ENCODE data around the gene RICTOR. TPM values are rescaled to one million over a fixed set of nuclear protein-coding genes. Genes with fewer than 3 reads are reported as not detected.

The RICTOR gene
- total RNA-seq, 1 experiment from 2014 or later = 28.1 TPM

- Histone ChIP-seq H3K27me3 (ENCODE audit: low read length) (no peaks in the 10 kb centered on the region), H3K79me2 (ENCODE audit: low read length) (no peaks in the 10 kb centered on the region), H3K4me2 (ENCODE audit: low read length) (peak overlapping the region; percentile 73), H3K4me1 (ENCODE audit: insufficient read depth, low read length) (peaks cover 26% of the 10 kb centered on the region), H3K9me2 (replicated peaks; ENCODE audit: low read length) (no peaks in the 10 kb centered on the region), H3F3A (ENCODE audit: low read length, unreplicated experiment) (no peaks in the 10 kb centered on the region), H3K27ac (ENCODE audit: low read length) (peak overlapping the region; percentile 89), H3K4me3 (ENCODE audit: low read length) (peak overlapping the region; percentile 27), H3K9ac (ENCODE audit: low read length) (peak overlapping the region; percentile 67), H3K36me3 (ENCODE audit: low read depth, low read length) (no peaks in the 10 kb centered on the region), H4K20me1 (ENCODE audit: low read length) (no peaks in the 10 kb centered on the region), H3K9me3 (ENCODE audit: low read length) (no peaks in the 10 kb centered on the region), H2AFZ (ENCODE audit: low read length) (peak overlapping the region; percentile 6; the same call in 1 of the 2 replicates)
- ChIA-PET POLR2A (ENCODE audit: unreplicated experiment) (no interaction called here), CTCF (interaction anchor here (0.7 kb wide), 1 partner anchor 12 kb away, joined by 3 read pairs; no protein-coding TSS in a partner anchor)
- ATAC-seq (peak; percentile 86), DNase-seq (peak; percentile 88)
- intact Hi-C loops (cut with micrococcal nuclease) = loop anchor here (2.0 kb wide), 1 partner anchor 14 kb away; no protein-coding TSS in a partner anchor
- TF ChIP-seq EZH2phosphoT487 (IDR thresholded peaks at IDR 0.05; ENCODE audit: borderline replicate concordance, low read length) (no peak), EZH2 (IDR thresholded peaks at IDR 0.05; ENCODE audit: low read length, unreplicated experiment) (no peak)
- TF ChIP-seq, protein P1, sequence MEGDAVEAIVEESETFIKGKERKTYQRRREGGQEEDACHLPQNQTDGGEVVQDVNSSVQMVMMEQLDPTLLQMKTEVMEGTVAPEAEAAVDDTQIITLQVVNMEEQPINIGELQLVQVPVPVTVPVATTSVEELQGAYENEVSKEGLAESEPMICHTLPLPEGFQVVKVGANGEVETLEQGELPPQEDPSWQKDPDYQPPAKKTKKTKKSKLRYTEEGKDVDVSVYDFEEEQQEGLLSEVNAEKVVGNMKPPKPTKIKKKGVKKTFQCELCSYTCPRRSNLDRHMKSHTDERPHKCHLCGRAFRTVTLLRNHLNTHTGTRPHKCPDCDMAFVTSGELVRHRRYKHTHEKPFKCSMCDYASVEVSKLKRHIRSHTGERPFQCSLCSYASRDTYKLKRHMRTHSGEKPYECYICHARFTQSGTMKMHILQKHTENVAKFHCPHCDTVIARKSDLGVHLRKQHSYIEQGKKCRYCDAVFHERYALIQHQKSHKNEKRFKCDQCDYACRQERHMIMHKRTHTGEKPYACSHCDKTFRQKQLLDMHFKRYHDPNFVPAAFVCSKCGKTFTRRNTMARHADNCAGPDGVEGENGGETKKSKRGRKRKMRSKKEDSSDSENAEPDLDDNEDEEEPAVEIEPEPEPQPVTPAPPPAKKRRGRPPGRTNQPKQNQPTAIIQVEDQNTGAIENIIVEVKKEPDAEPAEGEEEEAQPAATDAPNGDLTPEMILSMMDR (conservative IDR thresholded peaks at IDR 0.05; ENCODE audit: low read depth, low read length) = no peak
- BruUV-seq (replicated peaks) = no TSS peak
Observed at GRCh38 chr5:39092581-39093351, 18.6 kb upstream of the RICTOR start.

- Histone ChIP-seq H3K9me2 (replicated peaks; ENCODE audit: low read length) (no peaks in the 10 kb centered on the region), H3K79me2 (ENCODE audit: low read length) (no peaks in the 10 kb centered on the region), H2AFZ (ENCODE audit: low read length) (no peak overlapping the region), H3K9me3 (ENCODE audit: low read length) (no peaks in the 10 kb centered on the region), H3K4me2 (ENCODE audit: low read length) (peak overlapping the region; percentile 73; the same call in 1 of the 2 replicates), H3K27me3 (ENCODE audit: low read length) (no peaks in the 10 kb centered on the region), H3F3A (ENCODE audit: low read length, unreplicated experiment) (no peaks in the 10 kb centered on the region), H4K20me1 (ENCODE audit: low read length) (no peaks in the 10 kb centered on the region), H3K9ac (ENCODE audit: low read length) (no peak overlapping the region; the same call in 1 of the 2 replicates), H3K36me3 (ENCODE audit: low read depth, low read length) (no peaks in the 10 kb centered on the region), H3K4me3 (ENCODE audit: low read length) (no peak overlapping the region), H3K4me1 (ENCODE audit: insufficient read depth, low read length) (peaks cover 26% of the 10 kb centered on the region), H3K27ac (ENCODE audit: low read length) (peak overlapping the region; percentile 89)
- ChIA-PET CTCF (no interaction called here), POLR2A (ENCODE audit: unreplicated experiment) (no interaction called here)
- no TSS peak for BruUV-seq (replicated peaks)
- ATAC-seq (no peak), DNase-seq (no peak)
- TF ChIP-seq, protein P1 (conservative IDR thresholded peaks at IDR 0.05; ENCODE audit: low read depth, low read length) = no peak
- TF ChIP-seq EZH2phosphoT487 (IDR thresholded peaks at IDR 0.05; ENCODE audit: borderline replicate concordance, low read length) (no peak), EZH2 (IDR thresholded peaks at IDR 0.05; ENCODE audit: low read length, unreplicated experiment) (no peak)
- intact Hi-C loops (cut with micrococcal nuclease) = loop anchor here (2.0 kb wide), 1 partner anchor 13 kb away; no protein-coding TSS in a partner anchor
Observed at GRCh38 chr5:39091940-39092580, 17.9 kb upstream of the RICTOR start.

All from PC-3 (cell line).